Measurements from ENCODE around the gene VIPR2. TPM values are rescaled to one million over a fixed set of nuclear protein-coding genes. Genes with fewer than 3 reads are reported as not detected.

The VIPR2 gene
- total and polyA plus RNA-seq, 2 of the 13 experiments (the other 11 are each of a cell fraction or from before 2014, with no cell fraction given), result not detected

DNA sequence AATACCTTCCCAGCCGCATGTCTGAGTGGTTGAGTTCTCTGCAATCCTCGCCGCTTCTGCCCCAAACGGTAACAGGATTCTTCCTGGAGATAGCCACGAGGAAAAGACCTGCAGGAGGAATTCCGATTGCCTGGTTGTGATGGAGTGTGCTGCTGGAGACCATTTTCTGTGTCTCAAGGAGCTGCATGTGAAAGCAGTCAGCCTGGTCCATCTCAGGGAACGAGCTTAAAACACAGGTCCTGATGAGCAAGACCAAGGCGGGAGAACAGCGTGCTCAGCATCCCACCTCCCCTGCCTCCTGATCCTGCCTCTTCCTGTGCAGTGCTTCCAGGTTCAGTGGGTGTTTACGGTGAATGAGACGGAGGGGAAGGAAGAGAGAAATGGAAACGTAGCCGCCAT, 26.5 kb downstream of the VIPR2 start:
- BruUV-seq (replicated peaks), result no TSS peak
- FAIRE-seq, result no peak
- no peak for ATAC-seq
- 25% methylated on average over 9 of the region's 13 CpGs for WGBS (ENCODE audit: low lambda C conversion rate)
- no peak overlapping the region for H3K27ac ChIP-seq (ENCODE audit: extremely low read length, insufficient read depth, low read length)
- in situ Hi-C loops (cut with HindIII; ENCODE audit: extremely low pct_ligation_motif_present, low pct_unique_long_range_greater_than_20kb) (no loop called here), intact Hi-C loops (cut with micrococcal nuclease; ENCODE audit: unreplicated experiment) (no loop called here)
- TF ChIP-seq ISL2 (CRISPR knock-in tag; IDR thresholded peaks at IDR 0.05) (no peak), SNRNP70 (IDR thresholded peaks at IDR 0.05; ENCODE audit: low read depth, low read length) (no peak), TFAP4 (IDR thresholded peaks at IDR 0.05; ENCODE audit: borderline replicate concordance, low read depth) (no peak), ATF7-NPFF (CRISPR knock-in tag; IDR thresholded peaks at IDR 0.05; ENCODE audit: low read depth) (no peak), ATAD3A (CRISPR knock-in tag; IDR thresholded peaks at IDR 0.05) (no peak), SYNCRIP (IDR thresholded peaks at IDR 0.05; ENCODE audit: insufficient read depth, low read depth, low read length) (no peak), SRSF4 (IDR thresholded peaks at IDR 0.05; ENCODE audit: low read depth, low read length, poor library complexity, severe bottlenecking) (no peak), TBX2 (CRISPR knock-in tag; IDR thresholded peaks at IDR 0.05; ENCODE audit: borderline replicate concordance) (no peak), PRMT3 (CRISPR knock-in tag; IDR thresholded peaks at IDR 0.05; ENCODE audit: borderline replicate concordance, low read depth) (no peak), CREM (IDR thresholded peaks at IDR 0.05) (no peak), CREM (CRISPR knock-in tag; IDR thresholded peaks at IDR 0.05) (no peak), NAIF1 (CRISPR knock-in tag; IDR thresholded peaks at IDR 0.05; ENCODE audit: borderline replicate concordance) (no peak)
- TF ChIP-seq, protein P1, sequence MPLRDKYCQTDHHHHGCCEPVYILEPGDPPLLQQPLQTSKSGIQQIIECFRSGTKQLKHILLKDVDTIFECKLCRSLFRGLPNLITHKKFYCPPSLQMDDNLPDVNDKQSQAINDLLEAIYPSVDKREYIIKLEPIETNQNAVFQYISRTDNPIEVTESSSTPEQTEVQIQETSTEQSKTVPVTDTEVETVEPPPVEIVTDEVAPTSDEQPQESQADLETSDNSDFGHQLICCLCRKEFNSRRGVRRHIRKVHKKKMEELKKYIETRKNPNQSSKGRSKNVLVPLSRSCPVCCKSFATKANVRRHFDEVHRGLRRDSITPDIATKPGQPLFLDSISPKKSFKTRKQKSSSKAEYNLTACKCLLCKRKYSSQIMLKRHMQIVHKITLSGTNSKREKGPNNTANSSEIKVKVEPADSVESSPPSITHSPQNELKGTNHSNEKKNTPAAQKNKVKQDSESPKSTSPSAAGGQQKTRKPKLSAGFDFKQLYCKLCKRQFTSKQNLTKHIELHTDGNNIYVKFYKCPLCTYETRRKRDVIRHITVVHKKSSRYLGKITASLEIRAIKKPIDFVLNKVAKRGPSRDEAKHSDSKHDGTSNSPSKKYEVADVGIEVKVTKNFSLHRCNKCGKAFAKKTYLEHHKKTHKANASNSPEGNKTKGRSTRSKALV (CRISPR knock-in tag; IDR thresholded peaks at IDR 0.05), result no peak
- TF ChIP-seq, protein P2, sequence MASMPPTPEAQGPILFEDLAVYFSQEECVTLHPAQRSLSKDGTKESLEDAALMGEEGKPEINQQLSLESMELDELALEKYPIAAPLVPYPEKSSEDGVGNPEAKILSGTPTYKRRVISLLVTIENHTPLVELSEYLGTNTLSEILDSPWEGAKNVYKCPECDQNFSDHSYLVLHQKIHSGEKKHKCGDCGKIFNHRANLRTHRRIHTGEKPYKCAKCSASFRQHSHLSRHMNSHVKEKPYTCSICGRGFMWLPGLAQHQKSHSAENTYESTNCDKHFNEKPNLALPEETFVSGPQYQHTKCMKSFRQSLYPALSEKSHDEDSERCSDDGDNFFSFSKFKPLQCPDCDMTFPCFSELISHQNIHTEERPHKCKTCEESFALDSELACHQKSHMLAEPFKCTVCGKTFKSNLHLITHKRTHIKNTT (CRISPR knock-in tag; IDR thresholded peaks at IDR 0.05), result no peak
- POLR2A ChIA-PET, result no interaction called here
- no peak overlapping the region for H3K9ac ChIP-seq (ENCODE audit: insufficient read depth, low read depth, low read length)
- H3K4me3 ChIP-seq (replicated peaks in 1 of 3; ENCODE audit: insufficient read depth in 1 of 3, low read depth in 2 of 3, low read length in 3 of 3), result no peak overlapping the region
- no peak overlapping the region for H2AFZ ChIP-seq (ENCODE audit: low read length)
- CTCF ChIA-PET (ENCODE audit: low intra/inter-chr PET ratio, low total read pairs), result no interaction called here
- H3K4me2 ChIP-seq (ENCODE audit: low read depth, low read length), result no peak overlapping the region
- no peaks in the 10 kb centered on the region for H3K79me2 ChIP-seq (ENCODE audit: insufficient read depth, low read length)
- no peaks in the 10 kb centered on the region for H3K36me3 ChIP-seq (replicated peaks in 1 of 2; ENCODE audit: control insufficient read depth in 1 of 2, insufficient read depth in 2 of 2, low read length in 2 of 2)
- H3K4me1 ChIP-seq (ENCODE audit: insufficient read depth, low read length), result no peaks in the 10 kb centered on the region
- H3K9me3 ChIP-seq (ENCODE audit: low read length), result no peaks in the 10 kb centered on the region
- DNase-seq (ENCODE audit: low spot score), result no peak
- H4K20me1 ChIP-seq (ENCODE audit: insufficient read depth, low read length), result no peaks in the 10 kb centered on the region
- peaks cover 3 to 90% of the 10 kb centered on the region in 2 experiments; a peak in 4 of 5 replicates for H3K27me3 ChIP-seq (ENCODE audit: control insufficient read depth in 1 of 2, insufficient read depth in 2 of 2, low read length in 2 of 2)
